HG02610 (cell line): ENCODE measurements around the gene PPHLN1.
A peak's percentile ranks its signal among the peaks of the same experiment; 100 is the strongest.

Experiments used
- ATAC-seq: cut with Tn5 transposase; IDR thresholded peaks from one replicate; pipeline ENCODE4 v1.9.1; 2021; ENCODE audit warnings: mild to moderate bottlenecking, moderate library complexity; ENCODE audit not compliant: unreplicated experiment

PPHLN1 gene

DNA sequence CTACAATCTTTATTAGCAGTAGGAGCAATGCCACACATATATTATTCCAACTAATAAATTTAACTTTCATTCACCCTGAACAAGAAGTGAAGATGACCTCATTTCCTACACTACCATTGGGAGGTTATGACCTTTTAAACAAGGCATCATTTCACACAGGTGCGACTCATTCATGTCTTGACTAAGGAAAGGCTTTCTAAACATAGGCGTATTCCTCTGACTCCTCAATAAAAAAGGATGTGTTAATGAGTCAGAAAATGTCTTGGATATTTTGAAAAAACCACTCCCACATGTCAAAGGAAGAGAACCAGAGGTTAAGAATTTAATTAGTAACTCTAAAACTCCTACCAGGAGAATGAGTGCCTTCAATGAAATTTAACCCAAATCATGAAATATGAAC lies 148.4 kb downstream of the PPHLN1 start:
- ATAC-seq = no peak

- peak; percentile 50 for ATAC-seq
Measured at GRCh38 chr12:42475106-42475505, 149.1 kb downstream of the PPHLN1 start.

DNA sequence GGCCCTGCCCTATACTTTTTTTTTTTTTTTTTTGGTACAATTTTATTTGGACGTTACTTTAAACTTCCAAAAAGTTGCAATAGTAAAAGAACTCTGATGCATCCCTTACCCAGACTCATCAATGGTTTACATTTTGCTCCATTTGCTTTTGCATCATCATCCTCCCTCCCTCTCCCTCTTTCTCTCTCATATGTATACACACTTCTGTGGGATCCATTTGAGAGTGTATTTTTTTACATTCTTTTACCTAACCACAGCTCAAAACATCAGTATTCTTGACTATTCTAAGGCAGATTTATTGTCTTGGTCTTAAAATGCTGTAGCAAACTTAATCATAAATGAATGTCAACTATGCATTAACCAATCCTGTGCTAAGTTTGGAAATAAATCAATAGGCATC lies 152.0 kb downstream of the PPHLN1 start:
- no peak for ATAC-seq

GRCh38 chr12:42481368-42481767 lies 155.4 kb downstream of the PPHLN1 start:
- no peak for ATAC-seq

DNA sequence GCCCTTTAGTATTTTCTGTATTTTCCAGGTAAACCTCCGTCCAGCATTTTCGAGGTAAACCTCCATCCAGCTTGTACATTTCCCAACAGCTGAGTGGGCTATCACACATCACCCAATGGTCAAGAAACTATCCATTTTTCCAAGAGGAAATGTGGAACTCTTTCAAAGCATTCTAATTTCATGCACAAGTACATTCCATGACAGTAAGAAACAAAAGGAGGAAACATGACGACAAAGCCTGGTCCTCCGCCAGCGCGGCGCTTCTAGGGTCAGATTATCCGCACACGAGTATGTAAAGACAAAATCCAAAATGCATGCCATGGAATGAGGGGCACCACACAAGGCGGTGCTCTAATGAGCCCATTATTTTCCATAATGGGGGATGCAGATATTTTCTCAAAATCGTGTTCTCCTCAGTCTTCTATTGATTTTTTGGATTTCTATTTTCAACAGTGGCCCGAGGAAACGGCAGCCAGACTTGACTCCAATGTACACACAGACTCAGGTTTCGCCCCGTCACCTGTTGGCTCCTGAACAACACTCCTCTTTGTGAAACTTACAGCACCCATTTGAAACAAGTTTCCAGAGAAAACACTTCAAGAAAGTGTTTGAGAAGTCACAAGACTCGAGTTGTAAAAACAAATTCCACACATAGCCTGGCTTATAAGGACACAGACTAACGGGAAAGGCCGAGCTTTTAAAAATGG lies 156.2 kb downstream of the PPHLN1 start:
- no peak for ATAC-seq

GRCh38 chr12:42482748-42483520 lies 157.0 kb downstream of the PPHLN1 start:
- peak; percentile 79 for ATAC-seq

- peak; percentile 29 for ATAC-seq
Measured at GRCh38 chr12:42483521-42483790, 157.5 kb downstream of the PPHLN1 start.

DNA sequence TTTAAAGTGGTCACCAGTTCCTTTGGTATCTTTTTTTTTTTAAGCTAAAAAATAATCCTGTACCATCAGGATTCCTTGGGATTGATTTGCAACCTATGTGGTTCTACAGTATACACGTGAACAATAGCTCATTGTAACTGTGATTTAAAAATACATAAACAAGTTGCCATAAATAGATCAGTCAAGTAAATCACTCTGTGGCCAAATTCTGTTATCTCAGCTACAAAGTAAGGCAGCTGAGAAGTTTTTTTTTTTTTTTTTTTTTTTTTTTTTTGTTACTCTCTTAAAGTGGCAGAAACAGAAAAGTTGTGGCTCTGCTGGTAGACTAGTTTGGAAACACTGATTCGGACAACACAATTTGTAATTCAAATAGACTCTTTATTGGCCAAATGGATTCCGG lies 159.0 kb downstream of the PPHLN1 start:
- no peak for ATAC-seq

- ATAC-seq = no peak
Measured at GRCh38 chr12:42485823-42486222, 159.9 kb downstream of the PPHLN1 start.

GRCh38 chr12:42486407-42486806 lies 160.4 kb downstream of the PPHLN1 start:
- ATAC-seq = no peak

- ATAC-seq = no peak
Measured at GRCh38 chr12:42490261-42490842, 164.4 kb downstream of the PPHLN1 start.
